Middle frontal gyrus (tissue), 1 donor: ENCODE results near the gene SLC29A2.
A peak's percentile ranks its signal among the peaks of the same experiment; 100 is the strongest.

Experiments used
- DNase-seq: peaks from one replicate; pipeline ENCODE4 v3.0.0-alpha.2; 2015; ENCODE audit warnings: low spot score; ENCODE audit errors: extremely low spot score

The SLC29A2 gene, protein sequence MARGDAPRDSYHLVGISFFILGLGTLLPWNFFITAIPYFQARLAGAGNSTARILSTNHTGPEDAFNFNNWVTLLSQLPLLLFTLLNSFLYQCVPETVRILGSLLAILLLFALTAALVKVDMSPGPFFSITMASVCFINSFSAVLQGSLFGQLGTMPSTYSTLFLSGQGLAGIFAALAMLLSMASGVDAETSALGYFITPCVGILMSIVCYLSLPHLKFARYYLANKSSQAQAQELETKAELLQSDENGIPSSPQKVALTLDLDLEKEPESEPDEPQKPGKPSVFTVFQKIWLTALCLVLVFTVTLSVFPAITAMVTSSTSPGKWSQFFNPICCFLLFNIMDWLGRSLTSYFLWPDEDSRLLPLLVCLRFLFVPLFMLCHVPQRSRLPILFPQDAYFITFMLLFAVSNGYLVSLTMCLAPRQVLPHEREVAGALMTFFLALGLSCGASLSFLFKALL

DNA sequence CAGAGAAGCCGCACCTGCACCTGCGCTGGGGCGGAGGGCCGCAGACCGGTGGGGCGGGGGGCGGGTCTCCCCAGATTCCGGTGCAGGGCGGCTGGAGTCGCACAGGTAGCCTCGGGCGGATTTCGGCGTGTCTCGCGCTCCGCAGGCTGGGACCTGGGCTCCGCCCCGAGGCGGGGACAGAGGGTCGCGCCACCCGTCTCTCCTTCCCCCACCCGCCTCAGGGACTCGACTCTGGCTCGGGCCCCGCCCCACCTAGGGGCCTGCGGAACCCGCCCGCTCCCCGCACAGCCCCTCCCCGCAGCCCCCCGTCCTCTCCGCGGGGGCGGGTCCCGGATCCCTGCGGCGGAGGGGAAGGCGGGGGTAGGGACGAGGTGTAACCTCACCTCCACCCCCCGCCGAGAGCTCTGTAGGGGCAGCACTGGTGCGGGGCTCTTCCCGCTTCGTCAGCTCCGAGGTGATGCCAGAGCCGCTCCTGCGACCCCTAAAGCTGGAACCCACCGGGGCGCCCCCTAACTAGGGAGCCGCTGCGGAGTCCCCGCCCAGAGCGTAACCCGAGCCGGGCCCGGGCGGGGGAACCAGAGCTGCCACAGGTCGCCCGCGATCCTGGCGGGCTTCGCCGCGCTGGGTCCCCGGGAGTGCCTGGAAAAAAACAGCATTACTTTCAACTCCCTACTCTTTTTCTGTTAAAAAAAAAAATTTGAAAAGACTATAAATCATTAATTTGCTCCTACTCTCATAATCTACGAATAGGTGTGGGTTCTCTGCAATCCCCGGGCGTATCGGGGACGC lies at the start of gene SLC29A2:
SLC29A2 (minus strand) TSS at position 134 of the 789 bp plus-strand sequence. CDS start 169 bp downstream, outside the sequence.
- DNase-seq: no peak

- DNase-seq: peak; percentile 36
These were observed 49.3 kb upstream of the SLC29A2 start, which contains the start of gene NPAS4 for GRCh38 chr11:66420671-66421476. TSS of gene NPAS4 (plus strand) at chr11:66421035. CDS start at chr11:66421180, 145 bp downstream.

GRCh38 chr11:66419825-66420224 lies 48.3 kb upstream of the SLC29A2 start:
- DNase-seq: no peak

- DNase-seq: no peak
These were observed 47.4 kb upstream of the SLC29A2 start for GRCh38 chr11:66418986-66419308.

DNA sequence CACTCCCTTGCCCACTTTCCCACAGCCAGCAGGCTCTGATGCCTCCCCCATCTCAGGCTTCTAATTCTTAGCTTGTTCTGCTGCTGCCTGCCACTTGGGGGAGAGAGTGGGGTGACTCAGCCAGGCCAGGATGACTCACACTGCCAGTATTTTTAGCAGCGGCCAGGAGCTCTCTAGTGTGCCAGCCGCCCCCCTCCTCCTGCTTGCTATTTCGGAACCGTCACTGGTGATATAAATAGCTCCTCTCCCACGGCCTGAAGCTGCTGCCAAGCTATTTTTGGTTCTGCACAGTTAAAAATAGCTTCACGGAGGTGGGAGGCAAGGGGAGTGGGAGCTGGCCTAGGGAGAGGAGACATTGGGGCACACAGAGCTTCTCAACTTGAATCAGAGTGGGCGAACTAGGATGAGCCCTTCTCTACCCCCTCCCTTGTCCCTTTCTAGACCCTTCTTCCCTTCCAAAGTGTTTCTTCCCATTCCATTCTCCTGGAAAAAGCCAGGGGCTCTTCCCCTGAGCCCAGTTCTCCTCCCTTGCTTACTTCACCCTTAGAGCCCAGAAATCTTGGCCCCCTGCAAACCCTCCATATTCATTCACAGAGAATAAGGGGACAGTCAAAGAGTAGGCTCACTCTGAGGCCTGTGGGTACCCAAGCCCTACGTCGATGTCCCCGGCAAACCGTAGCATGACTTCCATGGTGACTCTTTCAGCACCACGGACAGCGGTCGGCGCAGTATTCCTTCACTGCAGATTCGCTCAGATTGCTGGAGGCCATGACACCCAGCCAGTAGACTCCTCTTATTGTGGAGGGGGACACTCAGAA lies 46.8 kb upstream of the SLC29A2 start:
- peak; percentile 65 for DNase-seq

GRCh38 chr11:66417000-66417399 lies 45.4 kb upstream of the SLC29A2 start:
- peak; percentile 47 for DNase-seq

DNA sequence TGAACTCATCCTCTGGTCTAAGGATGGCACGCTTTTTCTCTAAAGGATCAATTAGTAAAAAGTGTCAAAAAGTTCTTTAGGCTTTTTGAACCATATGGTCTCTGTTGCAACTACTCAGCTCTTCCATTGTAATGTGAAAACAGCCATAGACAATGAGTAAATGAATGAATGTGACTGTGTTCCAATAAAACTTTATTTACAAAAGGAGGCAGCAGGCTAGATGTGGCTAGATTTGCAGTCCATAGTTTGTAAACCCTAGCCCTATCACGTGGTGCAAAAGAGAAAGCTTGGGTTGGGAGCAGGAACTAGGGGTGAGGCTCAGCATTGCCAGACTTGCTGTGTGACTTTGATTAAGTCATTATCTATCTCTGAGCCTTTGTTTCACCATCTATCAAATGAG lies 43.9 kb upstream of the SLC29A2 start:
- no peak for DNase-seq

- no peak for DNase-seq
These were observed 42.8 kb upstream of the SLC29A2 start for GRCh38 chr11:66414120-66414934.

DNA sequence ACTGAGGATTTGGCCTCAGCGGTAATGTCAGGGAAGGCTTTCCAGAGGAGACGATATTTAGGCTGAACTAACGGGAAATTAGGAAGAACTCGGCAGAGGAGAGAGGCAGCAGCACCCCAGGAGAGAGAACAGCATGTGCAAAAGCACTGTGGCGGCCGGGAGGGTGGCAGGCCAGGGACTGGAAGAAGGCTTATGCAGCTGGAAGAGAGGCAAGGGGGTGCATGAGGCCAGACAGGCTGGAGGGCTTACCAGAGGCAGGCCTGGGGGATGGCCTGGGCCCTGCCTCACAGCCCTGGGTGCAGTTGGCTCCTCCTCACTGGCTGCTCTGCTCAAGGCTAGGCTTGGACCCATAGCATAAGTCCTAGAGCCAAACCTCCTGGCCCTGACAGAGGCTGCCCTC lies 41.6 kb upstream of the SLC29A2 start:
- no peak for DNase-seq

- DNase-seq: no peak
These were observed 40.5 kb upstream of the SLC29A2 start for GRCh38 chr11:66412110-66412509.

DNA sequence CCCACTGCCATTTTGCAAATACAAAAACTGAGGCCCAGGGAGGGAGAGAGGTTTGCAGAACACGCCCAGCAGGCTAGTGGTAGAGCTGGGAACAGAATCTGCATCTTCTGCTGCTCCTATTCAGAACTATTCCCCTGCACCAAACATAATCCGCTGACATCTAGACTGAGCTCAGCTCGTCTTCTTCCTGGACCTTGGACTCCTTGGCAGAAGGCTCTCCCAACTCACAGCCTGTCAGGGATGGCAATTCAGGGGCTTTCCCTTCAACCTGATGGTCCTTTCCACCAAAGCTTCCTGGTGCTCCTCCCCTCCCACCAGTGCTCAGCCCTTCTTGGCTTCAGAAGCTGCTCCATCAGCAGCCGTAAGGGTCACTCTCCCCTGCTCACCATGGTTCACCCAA lies 39.8 kb upstream of the SLC29A2 start:
- DNase-seq: no peak

GRCh38 chr11:66410191-66410590 lies 38.6 kb upstream of the SLC29A2 start:
- no peak for DNase-seq

DNA sequence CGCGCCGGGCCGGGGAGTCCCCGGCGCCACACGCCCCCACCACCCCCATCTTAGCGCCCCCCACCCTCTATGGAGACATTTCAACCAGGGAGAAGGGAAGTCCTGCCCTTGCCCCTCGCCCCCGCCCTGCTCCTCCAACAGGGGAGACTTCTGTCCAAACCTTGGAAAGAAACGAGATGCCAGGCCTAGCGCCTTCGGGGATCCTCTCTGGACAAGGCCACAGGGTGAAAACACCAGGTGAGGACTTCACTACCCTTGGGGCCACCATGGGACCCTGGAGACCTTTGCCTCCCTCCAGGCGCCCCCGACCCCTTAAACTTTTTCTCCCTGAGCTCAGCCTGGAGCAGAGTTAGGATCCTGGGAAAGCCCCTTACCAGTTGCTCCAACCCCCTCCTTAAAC lies 37.7 kb upstream of the SLC29A2 start:
- DNase-seq: no peak

GRCh38 chr11:66408488-66409214 lies 37.1 kb upstream of the SLC29A2 start:
- peak; percentile 78 for DNase-seq

GRCh38 chr11:66407651-66408050 lies 36.1 kb upstream of the SLC29A2 start:
- no peak for DNase-seq

DNA sequence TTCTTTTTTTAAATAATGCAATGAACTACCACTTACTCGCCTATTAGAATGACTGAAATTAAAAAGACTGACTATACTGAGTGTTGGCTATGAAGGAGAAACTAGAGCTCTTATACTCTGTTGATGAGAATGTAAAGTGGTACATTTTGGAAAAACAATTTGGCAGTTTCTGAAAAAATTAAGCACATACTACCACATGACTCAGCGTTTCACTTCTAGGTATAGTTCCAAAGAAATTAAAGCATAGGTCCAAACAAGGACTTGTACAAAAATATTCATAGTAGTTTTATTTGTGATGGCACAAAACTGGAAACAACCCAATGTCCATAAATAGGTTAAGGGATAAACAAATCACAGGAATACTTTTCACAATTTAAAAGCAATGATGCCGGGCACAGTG lies 22.4 kb upstream of the SLC29A2 start:
- no peak for DNase-seq

DNA sequence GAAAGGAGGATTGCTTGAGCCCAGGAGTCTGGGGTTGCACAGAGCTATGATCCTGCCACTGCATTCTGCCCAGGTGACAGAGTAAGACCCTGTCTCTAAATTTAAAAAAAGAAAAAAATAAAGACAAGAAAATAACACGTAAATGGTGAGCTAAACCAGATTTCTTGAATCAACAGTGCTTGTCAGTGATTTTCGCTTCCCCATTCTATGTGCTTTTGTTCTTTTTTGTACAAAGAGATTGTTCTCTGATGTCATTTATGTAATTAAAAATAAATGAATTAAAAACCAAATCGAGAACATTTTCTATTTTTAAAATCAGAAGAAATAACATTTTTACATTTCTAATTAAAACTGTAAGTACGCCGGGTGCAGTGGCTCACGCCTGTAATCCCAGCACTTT lies 19.8 kb upstream of the SLC29A2 start:
- DNase-seq: no peak

DNA sequence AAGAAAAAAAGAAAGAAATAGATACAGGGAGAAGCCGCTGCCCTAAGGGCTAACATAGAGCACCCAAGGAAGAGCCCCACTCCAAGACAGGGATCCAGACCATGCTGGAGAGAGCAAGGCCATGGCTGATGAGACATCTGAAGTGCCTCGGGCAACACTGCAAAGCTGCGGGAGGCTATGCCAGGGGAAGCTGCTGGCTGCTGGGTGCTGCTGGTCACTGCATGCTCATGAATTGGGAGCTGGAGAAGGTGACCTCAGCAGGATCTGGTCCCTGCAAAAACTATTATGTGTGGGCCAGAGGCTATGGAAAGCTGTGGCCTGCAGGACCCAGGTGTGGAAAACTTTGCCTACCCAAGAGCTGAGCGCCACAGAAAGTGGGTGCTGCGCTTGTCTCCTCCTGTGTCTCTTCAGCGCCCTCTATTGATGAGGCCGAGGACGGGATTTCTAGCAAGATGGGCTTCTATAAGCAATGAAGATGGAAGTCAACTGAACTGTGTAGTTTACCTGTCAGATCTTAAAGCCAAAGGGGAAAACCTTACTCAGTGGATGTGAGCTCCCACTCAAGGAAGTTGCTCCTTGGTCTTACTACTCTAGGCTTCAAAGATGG lies 17.3 kb upstream of the SLC29A2 start:
- DNase-seq: no peak
